ENCODE measurements around the gene MEPE.
"Not testable (repeated sequence)": the region's sequence is repeated elsewhere in the genome, so short reads cannot be mapped to it uniquely, and the experiment has no call there.

Gene MEPE

GRCh38 chr4:87882861-87883260, 50.1 kb downstream of the MEPE start:
- Histone ChIP-seq H3K9ac (ENCODE audit: low read length) (no peak overlapping the region), H3K4me2 (ENCODE audit: low read length) (no peak overlapping the region), H3K9me2 (ENCODE audit: low read depth, low read length) (no peaks in the 10 kb centered on the region), H3K36me3 (ENCODE audit: insufficient read depth, low read length) (no peaks in the 10 kb centered on the region), H4K20me1 (ENCODE audit: insufficient read depth, low read length) (no peaks in the 10 kb centered on the region), H3K9me3 (ENCODE audit: low read length) (no peaks in the 10 kb centered on the region), H3K27ac (ENCODE audit: low read depth, low read length, poor library complexity, severe bottlenecking) (no peak overlapping the region), H3K4me1 (ENCODE audit: insufficient read depth, low read length, severe bottlenecking) (no peaks in the 10 kb centered on the region), H2AFZ (ENCODE audit: low read length) (no peak overlapping the region), H3K4me3 (ENCODE audit: low read depth, low read length, poor library complexity, severe bottlenecking) (no peak overlapping the region), H3F3A (ENCODE audit: insufficient read depth, low read length) (no peaks in the 10 kb centered on the region), H3K27me3 (ENCODE audit: insufficient read depth, low read length) (no peaks in the 10 kb centered on the region), H3K79me2 (ENCODE audit: insufficient read depth, low read length) (no peaks in the 10 kb centered on the region)
- TF ChIP-seq CTCF (IDR thresholded peaks at IDR 0.05; ENCODE audit: low read length) (no peak), EZH2 (IDR thresholded peaks at IDR 0.05; ENCODE audit: borderline replicate concordance, low read length) (no peak)

DNA sequence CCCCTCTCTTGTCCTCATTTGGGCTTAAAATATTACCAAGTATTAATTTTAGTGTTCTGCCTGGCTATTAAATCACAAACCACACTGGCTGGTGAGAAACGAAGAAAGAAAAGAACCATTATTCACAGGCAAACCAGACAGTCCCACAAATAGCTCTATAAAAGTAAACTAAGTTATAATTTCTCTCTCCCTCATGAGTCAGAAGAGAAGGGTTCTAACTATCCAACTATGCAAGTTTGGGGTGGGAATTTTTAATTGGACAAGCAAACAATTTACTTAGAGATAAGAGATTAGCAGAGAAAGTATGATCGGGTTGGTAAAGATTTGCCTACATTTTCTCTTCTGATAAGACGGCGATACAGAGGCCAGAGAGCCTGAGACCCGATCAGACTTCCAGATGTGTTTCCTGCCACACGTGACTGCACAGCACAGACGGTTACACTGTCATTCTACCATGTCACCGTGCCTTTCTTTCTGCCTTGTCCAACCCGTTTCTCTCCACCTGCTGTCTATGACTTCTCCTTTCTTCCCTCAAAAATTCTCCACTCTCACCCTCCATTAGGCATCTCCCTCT, 52.3 kb downstream of the MEPE start:
- H3K9me2 ChIP-seq (ENCODE audit: low read depth, low read length) = no peaks in the 10 kb centered on the region
- no peaks in the 10 kb centered on the region for H4K20me1 ChIP-seq (ENCODE audit: insufficient read depth, low read length)
- H3F3A ChIP-seq (ENCODE audit: insufficient read depth, low read length) = no peaks in the 10 kb centered on the region
- no peak overlapping the region for H3K27ac ChIP-seq (ENCODE audit: low read depth, low read length, poor library complexity, severe bottlenecking)
- H3K9ac ChIP-seq (ENCODE audit: low read length) = no peak overlapping the region
- no peaks in the 10 kb centered on the region for H3K27me3 ChIP-seq (ENCODE audit: insufficient read depth, low read length)
- no peak for TF ChIP-seq EZH2 (IDR thresholded peaks at IDR 0.05; ENCODE audit: borderline replicate concordance, low read length)
- no peak for TF ChIP-seq CTCF (IDR thresholded peaks at IDR 0.05; ENCODE audit: low read length)
- H3K4me2 ChIP-seq (ENCODE audit: low read length) = no peak overlapping the region
- no peaks in the 10 kb centered on the region for H3K4me1 ChIP-seq (ENCODE audit: insufficient read depth, low read length, severe bottlenecking)
- H3K36me3 ChIP-seq (ENCODE audit: insufficient read depth, low read length) = no peaks in the 10 kb centered on the region
- no peaks in the 10 kb centered on the region for H3K9me3 ChIP-seq (ENCODE audit: low read length)
- no peak overlapping the region for H3K4me3 ChIP-seq (ENCODE audit: low read depth, low read length, poor library complexity, severe bottlenecking)
- H2AFZ ChIP-seq (ENCODE audit: low read length) = no peak overlapping the region
- no peaks in the 10 kb centered on the region for H3K79me2 ChIP-seq (ENCODE audit: insufficient read depth, low read length)

DNA sequence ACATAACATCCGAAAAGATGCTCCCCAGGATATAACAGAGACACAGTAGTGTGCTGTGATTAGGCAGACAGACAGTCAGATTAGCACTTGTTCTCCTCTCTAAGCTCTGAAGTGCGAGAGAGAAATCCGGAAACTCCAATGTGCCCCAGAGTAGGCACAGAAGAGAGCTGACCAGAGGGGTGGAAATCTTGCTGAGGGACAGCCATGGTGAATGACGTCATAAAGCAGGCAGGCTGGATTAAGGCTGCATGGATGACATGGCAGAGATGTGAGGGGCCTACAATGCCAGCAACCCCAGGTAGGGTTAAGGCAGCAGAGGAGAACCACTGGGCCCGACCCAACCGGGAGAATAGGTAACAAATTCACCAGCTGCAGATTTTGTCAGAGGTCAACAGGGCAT, 53.3 kb downstream of the MEPE start:
- Histone ChIP-seq H3K4me2 (ENCODE audit: low read length) (no peak overlapping the region), H3F3A (ENCODE audit: insufficient read depth, low read length) (no peaks in the 10 kb centered on the region), H3K9me2 (ENCODE audit: low read depth, low read length) (no peaks in the 10 kb centered on the region), H3K79me2 (ENCODE audit: insufficient read depth, low read length) (no peaks in the 10 kb centered on the region), H3K9me3 (ENCODE audit: low read length) (no peaks in the 10 kb centered on the region), H3K27ac (ENCODE audit: low read depth, low read length, poor library complexity, severe bottlenecking) (no peak overlapping the region), H4K20me1 (ENCODE audit: insufficient read depth, low read length) (no peaks in the 10 kb centered on the region), H2AFZ (ENCODE audit: low read length) (no peak overlapping the region), H3K4me3 (ENCODE audit: low read depth, low read length, poor library complexity, severe bottlenecking) (no peak overlapping the region), H3K4me1 (ENCODE audit: insufficient read depth, low read length, severe bottlenecking) (no peaks in the 10 kb centered on the region), H3K36me3 (ENCODE audit: insufficient read depth, low read length) (no peaks in the 10 kb centered on the region), H3K27me3 (ENCODE audit: insufficient read depth, low read length) (no peaks in the 10 kb centered on the region), H3K9ac (ENCODE audit: low read length) (no peak overlapping the region)
- TF ChIP-seq EZH2 (IDR thresholded peaks at IDR 0.05; ENCODE audit: borderline replicate concordance, low read length) = no peak
- no peak for TF ChIP-seq CTCF (IDR thresholded peaks at IDR 0.05; ENCODE audit: low read length)

DNA sequence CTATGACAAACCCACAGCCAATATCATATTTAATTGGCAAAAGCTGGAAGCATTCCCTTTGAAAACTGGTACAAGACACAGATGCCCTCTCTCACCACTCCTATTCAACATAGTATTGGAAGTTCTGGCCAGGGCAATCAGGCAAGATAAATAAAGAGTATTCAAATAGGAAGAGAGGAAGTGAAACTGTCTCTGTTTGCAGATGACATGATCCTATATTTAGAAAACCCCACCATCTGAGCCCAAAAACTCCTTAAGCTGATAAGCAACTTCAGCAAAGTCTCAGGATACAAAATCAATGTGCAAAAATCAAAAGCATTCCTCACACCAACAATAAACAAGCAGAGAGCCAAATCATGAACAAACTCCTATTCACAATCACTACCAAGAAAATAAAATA, 58.0 kb downstream of the MEPE start:
- not testable (repeated sequence) for H3F3A ChIP-seq (ENCODE audit: insufficient read depth, low read length); H3K4me1 ChIP-seq (ENCODE audit: insufficient read depth, low read length, severe bottlenecking); H3K79me2 ChIP-seq (ENCODE audit: insufficient read depth, low read length); H2AFZ ChIP-seq (ENCODE audit: low read length); H3K27me3 ChIP-seq (ENCODE audit: insufficient read depth, low read length); H3K4me3 ChIP-seq (ENCODE audit: low read depth, low read length, poor library complexity, severe bottlenecking); H3K9me3 ChIP-seq (ENCODE audit: low read length); H4K20me1 ChIP-seq (ENCODE audit: insufficient read depth, low read length); H3K36me3 ChIP-seq (ENCODE audit: insufficient read depth, low read length); H3K4me2 ChIP-seq (ENCODE audit: low read length); H3K9ac ChIP-seq (ENCODE audit: low read length); H3K27ac ChIP-seq (ENCODE audit: low read depth, low read length, poor library complexity, severe bottlenecking); H3K9me2 ChIP-seq (ENCODE audit: low read depth, low read length)
